OCI-LY1 (cell line): ENCODE results near the gene ARV1.

Source experiments
- EZH2 ChIP-seq: fragments of 200-600 bp; sonication (generic), shearing (Covaris generic); IDR thresholded peaks from 2 replicates; pipeline ENCODE4 v1.8.0; 2017; ENCODE audit warnings: borderline replicate concordance, mixed run types, mild to moderate bottlenecking, antibody characterized with exemption, low read length, moderate library complexity, mixed read lengths
- TF ChIP-seq, protein P1 (sequence below): fragments of 200-600 bp; sonication (generic), shearing (Covaris generic); IDR thresholded peaks from 2 replicates; pipeline ENCODE4 v1.5.1; 2017; ENCODE audit warnings: mild to moderate bottlenecking, antibody characterized with exemption, low read length, moderate library complexity, mixed read lengths

DNA sequence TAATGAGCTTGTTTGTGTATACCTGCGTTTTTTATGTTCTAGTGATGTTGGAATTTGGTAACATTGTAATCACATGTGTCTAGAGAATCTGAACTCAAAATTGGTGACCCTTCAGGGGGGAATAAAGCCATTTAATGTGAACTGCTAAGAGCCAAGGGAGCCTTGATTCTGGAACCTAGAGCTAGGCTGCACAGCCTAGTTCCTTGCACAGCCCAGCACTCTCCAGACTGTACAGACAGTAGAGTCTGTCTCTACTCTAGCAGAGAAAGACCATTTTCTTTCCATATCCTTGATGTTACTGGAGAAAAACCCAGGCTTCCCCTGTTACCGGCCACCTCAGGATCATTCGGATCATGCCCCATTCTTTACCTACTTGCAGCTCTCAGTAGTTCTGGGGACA lies 8.6 kb downstream of the ARV1 start:
- TF ChIP-seq, protein P1, sequence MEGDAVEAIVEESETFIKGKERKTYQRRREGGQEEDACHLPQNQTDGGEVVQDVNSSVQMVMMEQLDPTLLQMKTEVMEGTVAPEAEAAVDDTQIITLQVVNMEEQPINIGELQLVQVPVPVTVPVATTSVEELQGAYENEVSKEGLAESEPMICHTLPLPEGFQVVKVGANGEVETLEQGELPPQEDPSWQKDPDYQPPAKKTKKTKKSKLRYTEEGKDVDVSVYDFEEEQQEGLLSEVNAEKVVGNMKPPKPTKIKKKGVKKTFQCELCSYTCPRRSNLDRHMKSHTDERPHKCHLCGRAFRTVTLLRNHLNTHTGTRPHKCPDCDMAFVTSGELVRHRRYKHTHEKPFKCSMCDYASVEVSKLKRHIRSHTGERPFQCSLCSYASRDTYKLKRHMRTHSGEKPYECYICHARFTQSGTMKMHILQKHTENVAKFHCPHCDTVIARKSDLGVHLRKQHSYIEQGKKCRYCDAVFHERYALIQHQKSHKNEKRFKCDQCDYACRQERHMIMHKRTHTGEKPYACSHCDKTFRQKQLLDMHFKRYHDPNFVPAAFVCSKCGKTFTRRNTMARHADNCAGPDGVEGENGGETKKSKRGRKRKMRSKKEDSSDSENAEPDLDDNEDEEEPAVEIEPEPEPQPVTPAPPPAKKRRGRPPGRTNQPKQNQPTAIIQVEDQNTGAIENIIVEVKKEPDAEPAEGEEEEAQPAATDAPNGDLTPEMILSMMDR = no peak
- no peak for TF ChIP-seq EZH2
